ENCODE measurements around the gene SLC27A6. TPM values are rescaled to one million over a fixed set of nuclear protein-coding genes. Genes with fewer than 3 reads are reported as not detected.
"Not testable (repeated sequence)": the region's sequence is repeated elsewhere in the genome, so short reads cannot be mapped to it uniquely, and the experiment has no call there.

Gene SLC27A6
- total RNA-seq, 1 donor from 2014 or later, result not detected

DNA sequence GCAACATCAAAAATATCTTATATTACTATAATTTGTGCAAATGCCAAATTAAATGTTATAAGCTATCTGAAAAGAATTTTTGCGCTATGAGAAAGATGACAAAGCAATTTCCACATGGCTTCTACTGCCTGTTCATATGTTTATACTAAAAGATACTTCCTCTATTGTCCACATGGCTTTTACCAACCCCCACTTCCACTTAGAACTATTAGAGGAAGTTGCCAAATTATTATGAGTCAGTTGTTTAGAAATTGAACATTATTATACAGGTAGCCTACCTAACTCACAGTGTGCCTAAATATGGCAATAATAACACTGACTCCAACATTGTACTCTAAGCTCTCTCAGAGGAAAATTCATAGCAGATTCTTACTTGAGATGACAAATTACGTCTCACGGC lies 37.6 kb upstream of the SLC27A6 start:
- no peaks in the 10 kb centered on the region for H3K36me3 ChIP-seq
- ATAC-seq (peak; percentile 48), DNase-seq (no peak)
- H3K4me3 ChIP-seq, result no peak overlapping the region
- intact Hi-C loops (cut with DNase I), result no loop called here
- H3K27ac ChIP-seq, result no peak overlapping the region
- H3K9me3 ChIP-seq, result no peaks in the 10 kb centered on the region
- no peaks in the 10 kb centered on the region for H3K4me1 ChIP-seq
- no peaks in the 10 kb centered on the region for H3K27me3 ChIP-seq
- TF ChIP-seq, protein P1, sequence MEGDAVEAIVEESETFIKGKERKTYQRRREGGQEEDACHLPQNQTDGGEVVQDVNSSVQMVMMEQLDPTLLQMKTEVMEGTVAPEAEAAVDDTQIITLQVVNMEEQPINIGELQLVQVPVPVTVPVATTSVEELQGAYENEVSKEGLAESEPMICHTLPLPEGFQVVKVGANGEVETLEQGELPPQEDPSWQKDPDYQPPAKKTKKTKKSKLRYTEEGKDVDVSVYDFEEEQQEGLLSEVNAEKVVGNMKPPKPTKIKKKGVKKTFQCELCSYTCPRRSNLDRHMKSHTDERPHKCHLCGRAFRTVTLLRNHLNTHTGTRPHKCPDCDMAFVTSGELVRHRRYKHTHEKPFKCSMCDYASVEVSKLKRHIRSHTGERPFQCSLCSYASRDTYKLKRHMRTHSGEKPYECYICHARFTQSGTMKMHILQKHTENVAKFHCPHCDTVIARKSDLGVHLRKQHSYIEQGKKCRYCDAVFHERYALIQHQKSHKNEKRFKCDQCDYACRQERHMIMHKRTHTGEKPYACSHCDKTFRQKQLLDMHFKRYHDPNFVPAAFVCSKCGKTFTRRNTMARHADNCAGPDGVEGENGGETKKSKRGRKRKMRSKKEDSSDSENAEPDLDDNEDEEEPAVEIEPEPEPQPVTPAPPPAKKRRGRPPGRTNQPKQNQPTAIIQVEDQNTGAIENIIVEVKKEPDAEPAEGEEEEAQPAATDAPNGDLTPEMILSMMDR (IDR thresholded peaks at IDR 0.05), result no peak

DNA sequence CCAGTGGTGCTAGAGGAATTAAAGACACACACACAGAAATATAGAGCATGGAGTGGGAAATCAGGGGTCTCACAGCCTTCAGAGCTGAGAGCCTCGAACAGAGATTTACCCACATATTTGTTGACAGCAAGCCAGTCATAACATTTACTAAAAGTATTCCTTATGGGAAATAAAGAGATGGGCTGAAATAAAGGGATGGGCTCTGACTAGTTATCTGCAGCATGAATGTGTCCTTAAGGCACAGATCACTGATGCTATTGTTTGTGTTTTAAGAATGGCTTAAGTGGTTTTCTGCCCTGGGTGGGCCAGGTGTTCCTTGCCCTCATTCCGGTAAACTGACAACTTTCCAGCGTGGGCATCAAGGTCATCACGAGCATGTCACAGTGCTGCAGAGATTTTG lies 33.1 kb upstream of the SLC27A6 start:
- H3K27me3 ChIP-seq; H3K4me3 ChIP-seq; H3K9me3 ChIP-seq; intact Hi-C loops (cut with DNase I); DNase-seq; H3K36me3 ChIP-seq; H3K4me1 ChIP-seq; H3K27ac ChIP-seq; ATAC-seq: not testable (repeated sequence)

DNA sequence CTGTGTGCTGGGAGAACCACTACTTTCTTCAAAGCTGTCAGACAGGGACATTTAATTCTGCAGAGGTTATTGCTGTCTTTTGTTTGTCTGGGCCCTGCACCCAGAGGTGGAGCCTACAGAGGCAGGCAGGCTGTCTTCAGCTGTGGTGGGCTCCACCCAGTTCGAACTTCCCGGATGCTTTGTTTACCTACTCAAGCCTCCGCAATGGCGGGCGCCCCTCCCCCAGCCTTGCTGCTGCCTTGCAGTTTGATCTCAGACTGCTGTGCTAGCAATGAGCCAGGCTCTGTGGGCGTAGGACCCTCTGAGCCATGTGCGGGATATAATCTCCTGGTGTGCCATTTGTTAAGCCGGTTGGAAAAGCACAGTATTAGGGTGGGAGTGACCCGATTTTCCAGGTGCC lies 22.2 kb upstream of the SLC27A6 start:
- H3K27me3 ChIP-seq; H3K4me3 ChIP-seq; ATAC-seq; DNase-seq; H3K9me3 ChIP-seq; H3K27ac ChIP-seq; H3K4me1 ChIP-seq; H3K36me3 ChIP-seq; intact Hi-C loops (cut with DNase I): not testable (repeated sequence)

DNA sequence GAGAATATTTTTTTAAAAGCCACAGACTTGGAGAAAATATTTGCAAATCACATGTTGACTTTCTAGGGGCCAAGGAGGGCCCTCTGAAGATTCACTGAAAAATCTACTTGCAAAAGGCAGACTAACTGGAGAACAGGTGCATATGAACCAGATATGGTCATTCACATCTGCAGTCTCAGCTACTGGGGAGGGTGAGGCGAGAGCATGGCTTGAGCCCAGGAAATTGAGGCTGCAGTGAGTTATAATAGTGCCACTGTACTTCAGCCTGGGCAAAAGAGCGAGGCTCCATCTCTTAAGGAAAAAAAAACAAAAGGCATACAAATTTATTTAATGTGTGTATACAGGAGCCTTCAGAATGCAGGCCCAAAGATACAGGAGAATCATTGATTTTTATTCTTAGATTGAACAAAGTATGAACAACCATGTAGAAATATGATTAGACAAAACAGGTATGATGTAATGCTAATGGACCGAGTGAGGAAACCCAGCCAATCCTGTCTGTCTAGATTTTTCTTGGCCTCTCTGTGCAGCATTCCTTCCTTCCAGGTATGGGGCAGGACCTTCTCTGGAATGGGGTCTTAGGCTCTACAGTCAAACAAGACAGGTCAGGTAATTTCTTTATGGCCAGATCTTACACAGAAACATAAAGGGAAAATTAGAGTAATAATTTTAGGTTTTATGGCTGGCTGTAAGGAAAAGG lies 15.3 kb upstream of the SLC27A6 start:
- DNase-seq (no peak), ATAC-seq (no peak)
- H3K36me3 ChIP-seq, result no peaks in the 10 kb centered on the region
- H3K4me1 ChIP-seq, result no peaks in the 10 kb centered on the region
- H3K27me3 ChIP-seq, result no peaks in the 10 kb centered on the region
- TF ChIP-seq, protein P1 (IDR thresholded peaks at IDR 0.05), result no peak
- H3K4me3 ChIP-seq, result no peak overlapping the region
- intact Hi-C loops (cut with DNase I), result no loop called here
- H3K27ac ChIP-seq, result no peak overlapping the region
- H3K9me3 ChIP-seq, result no peaks in the 10 kb centered on the region

DNA sequence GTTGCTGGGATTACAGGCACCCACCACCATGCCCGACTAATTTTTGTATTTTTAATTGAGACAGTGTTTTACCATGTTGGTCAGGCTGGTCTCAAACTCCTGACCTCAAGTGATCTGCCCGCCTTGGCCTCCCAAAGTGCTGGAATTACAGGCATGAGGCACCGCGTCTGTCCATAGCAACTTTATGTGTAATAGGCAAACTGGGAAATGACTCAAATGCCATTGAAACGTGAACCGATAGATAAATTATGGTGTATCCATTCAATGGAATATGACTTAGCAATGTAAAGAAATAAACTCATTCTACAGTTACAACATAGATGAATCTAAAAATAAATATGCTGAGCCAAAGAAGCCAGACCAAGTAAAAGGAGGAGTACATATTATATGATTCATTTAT lies 14.0 kb upstream of the SLC27A6 start:
- H3K36me3 ChIP-seq; intact Hi-C loops (cut with DNase I); ATAC-seq; H3K27ac ChIP-seq; DNase-seq; H3K9me3 ChIP-seq; H3K27me3 ChIP-seq; H3K4me3 ChIP-seq; H3K4me1 ChIP-seq: not testable (repeated sequence)

DNA sequence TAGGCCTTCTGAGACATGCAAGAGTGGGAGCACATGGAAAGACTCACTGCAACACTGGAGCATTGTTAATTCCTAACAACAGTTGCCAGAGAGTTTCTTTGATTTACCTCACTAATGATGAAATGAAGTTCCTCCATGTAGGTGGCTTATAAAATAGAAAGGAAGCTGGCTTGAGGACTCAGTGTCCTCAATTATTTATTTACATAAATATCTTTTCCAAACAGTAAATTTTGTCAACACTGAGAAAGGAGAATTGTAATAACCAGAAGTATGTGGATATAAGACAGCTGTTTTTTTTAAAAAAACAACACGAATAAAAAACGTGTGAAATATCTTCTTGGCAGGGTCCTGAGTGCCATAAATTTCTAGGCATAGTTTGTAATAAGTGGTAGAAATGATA lies 9.1 kb upstream of the SLC27A6 start:
- TF ChIP-seq, protein P1 (IDR thresholded peaks at IDR 0.05), result no peak
- intact Hi-C loops (cut with DNase I), result no loop called here
- Histone ChIP-seq H3K4me3 (no peak overlapping the region), H3K4me1 (no peaks in the 10 kb centered on the region), H3K27ac (no peak overlapping the region), H3K36me3 (no peaks in the 10 kb centered on the region), H3K9me3 (no peaks in the 10 kb centered on the region), H3K27me3 (no peaks in the 10 kb centered on the region)
- no peak for DNase-seq
- ATAC-seq, result no peak

DNA sequence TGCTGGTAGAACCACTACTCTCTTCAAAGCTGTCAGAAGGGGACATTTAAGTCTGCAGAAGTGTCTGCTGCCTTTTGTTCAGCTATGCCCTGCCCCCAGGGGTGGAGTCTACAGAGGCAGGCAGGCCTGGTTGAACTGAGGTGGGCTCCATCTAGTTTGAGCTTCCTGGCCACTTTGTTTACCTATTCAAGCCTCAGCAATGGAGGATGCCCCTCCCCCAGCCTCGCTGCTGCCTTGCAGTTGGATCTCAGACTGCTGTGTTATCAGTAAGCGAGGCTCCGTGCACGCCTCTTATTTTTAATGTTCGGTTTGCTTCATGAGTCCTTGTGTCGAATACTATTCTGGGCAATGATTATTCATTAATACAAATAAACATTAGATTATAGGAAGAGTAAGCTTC lies 3.1 kb upstream of the SLC27A6 start:
- DNase-seq, result no peak
- intact Hi-C loops (cut with DNase I), result no loop called here
- no peaks in the 10 kb centered on the region for H3K36me3 ChIP-seq
- no peak for ATAC-seq
- H3K4me3 ChIP-seq, result no peak overlapping the region
- no peaks in the 10 kb centered on the region for H3K9me3 ChIP-seq
- peaks cover 20% of the 10 kb centered on the region for H3K27me3 ChIP-seq
- H3K4me1 ChIP-seq, result no peaks in the 10 kb centered on the region
- TF ChIP-seq, protein P1 (IDR thresholded peaks at IDR 0.05), result no peak
- H3K27ac ChIP-seq, result no peak overlapping the region

All from upper lobe of right lung (tissue), 1 donor.